HCT116 (cell line): ENCODE data around the gene GYG1. TPM values are rescaled to one million over a fixed set of nuclear protein-coding genes. Genes with fewer than 3 reads are reported as not detected.
A peak's percentile ranks its signal among the peaks of the same experiment; 100 is the strongest.

ENCODE experiments used
- ATAC-seq: fragments of 200-7000 bp; cut with Tn5 transposase; 2 replicates; pipeline ENCODE4 v1.9.1; 2020; ENCODE audit warnings: mild to moderate bottlenecking, moderate library complexity
- Bru-seq: library from RNA; stranded (reverse); fragments of 400-500 nt; gene quantifications from one replicate; lab custom pipeline; 2021; lab: Mats Ljungman, UMichigan
- BruChase-seq, 2 experiments: library from RNA; stranded (reverse); fragments of 400-500 nt; gene quantifications; one replicate each; lab custom pipeline; 2021; lab: Mats Ljungman, UMichigan
- BruUV-seq: library from RNA; stranded (reverse); fragments of 400-500 nt; replicated peaks from 2 replicates; lab custom pipeline; 2021; lab: Mats Ljungman, UMichigan
- CTCF ChIA-PET: fragments of 300-600 bp; sonication (Branson Sonifier 250); formaldehyde crosslinking; loops from one replicate; lab custom pipeline; 2021; ENCODE audit warnings: antibody characterized with exemption; lab: Charles Lee
- POLR2A ChIA-PET: fragments of 300-600, 350-600 bp; sonication (Branson Sonifier 250); formaldehyde crosslinking; loops from one replicate; lab custom pipeline; 2021; ENCODE audit warnings: antibody characterized with exemption; lab: Charles Lee
- RAD21 ChIA-PET, 2 experiments: fragments of 300-600 bp; sonication (Branson Sonifier 250); formaldehyde crosslinking; loops; one replicate each; lab custom pipeline; 2023; ENCODE audit warnings: low total read pairs in 2 of 2; ENCODE audit not compliant: uncharacterized antibody in 2 of 2, unreplicated experiment in 2 of 2, low non-redundant PET in 1 of 2; lab: Charles Lee
- DNase-seq: peaks from one replicate; pipeline ENCODE4 v3.0.0-alpha.2; 2010; ENCODE audit warnings: low read depth, low spot score
- H2AFZ ChIP-seq: fragments of 200-600 bp; shearing (Covaris generic), sonication (generic); 2 replicates; pipeline ENCODE4 v1.6.1; 2017; ENCODE audit warnings: low read depth, mixed run types, mixed read lengths, antibody characterized with exemption, low read length; ENCODE audit not compliant: poor library complexity, severe bottlenecking
- H3K27ac ChIP-seq: 2 replicates; pipeline ENCODE4 v1.5.1; 2012; ENCODE audit warnings: low read depth, low read length
- H3K27me3 ChIP-seq: fragments of 200-600 bp; sonication (generic); 2 replicates; pipeline ENCODE4 v1.6.1; 2016; ENCODE audit warnings: mixed run types, low read length, mixed read lengths; ENCODE audit not compliant: insufficient read depth
- H3K36me3 ChIP-seq, 2 experiments: fragments of 200-500 bp in 1 of 2; fragments of 200-600 bp in 1 of 2; sonication (Bioruptor generic) in 1 of 2; sonication (generic) in 1 of 2; 2 replicates each; pipeline versions ENCODE4 v1.5.1 to v1.6.1; 2014 to 2016; ENCODE audit warnings: low read length in 2 of 2, inconsistent platforms in 1 of 2, mixed read lengths in 1 of 2, mixed run types in 1 of 2; ENCODE audit not compliant: insufficient read depth in 2 of 2, control insufficient read depth in 1 of 2
- H3K4me1 ChIP-seq, 2 experiments: fragments of 200-600 bp in 1 of 2; sonication (generic) in 1 of 2; 2 replicates each; pipeline versions ENCODE4 v1.5.1 to v1.6.1; 2012 to 2017; ENCODE audit warnings: low read length in 2 of 2, inconsistent platforms in 1 of 2, mild to moderate bottlenecking in 1 of 2, mixed read lengths in 1 of 2, mixed run types in 1 of 2, moderate library complexity in 1 of 2; ENCODE audit not compliant: insufficient read depth in 2 of 2, control insufficient read depth in 1 of 2
- H3K4me2 ChIP-seq: fragments of 200-600 bp; sonication (generic); 2 replicates; pipeline ENCODE4 v1.6.1; 2017; ENCODE audit warnings: mixed run types, low read length, mixed read lengths
- H3K4me3 ChIP-seq, 2 experiments: fragments of 200-600 bp in 1 of 2; sonication (generic) in 1 of 2; replicated peaks in 1 of 2; 2 replicates each; pipeline ENCODE4 v1.5.1; 2011 to 2016; ENCODE audit warnings: low read length in 2 of 2, control low read depth in 1 of 2, low read depth in 1 of 2, mild to moderate bottlenecking in 1 of 2, mixed read lengths in 1 of 2, mixed run types in 1 of 2
- H3K79me2 ChIP-seq: fragments of 200-600 bp; sonication (generic); 2 replicates; pipeline ENCODE4 v1.6.1; 2017; ENCODE audit warnings: mild to moderate bottlenecking, mixed run types, low read length, moderate library complexity, mixed read lengths; ENCODE audit not compliant: insufficient read depth
- H3K9ac ChIP-seq: fragments of 200-600 bp; sonication (generic); 2 replicates; pipeline ENCODE4 v1.6.1; 2016; ENCODE audit warnings: low read length, mixed read lengths
- H3K9me2 ChIP-seq: fragments of 200-600 bp; sonication (generic), shearing (Covaris generic); 2 replicates; pipeline ENCODE4 v1.6.1; 2017; ENCODE audit warnings: mixed run types, mild to moderate bottlenecking, moderate library complexity; ENCODE audit not compliant: insufficient read depth
- H3K9me3 ChIP-seq, 2 experiments: fragments of 200-500 bp in 1 of 2; fragments of 200-600 bp in 1 of 2; sonication (Bioruptor generic) in 1 of 2; sonication (generic) in 1 of 2; 2 replicates each; pipeline ENCODE4 v1.6.1; 2014 to 2017; ENCODE audit warnings: low read length in 2 of 2, mixed read lengths in 2 of 2, inconsistent platforms in 1 of 2, low read depth in 1 of 2, mild to moderate bottlenecking in 1 of 2, mixed run types in 1 of 2, moderate library complexity in 1 of 2; ENCODE audit not compliant: control insufficient read depth in 1 of 2, insufficient read depth in 1 of 2
- H4K20me1 ChIP-seq: fragments of 200-600 bp; sonication (generic), shearing (Covaris generic); 2 replicates; pipeline ENCODE4 v1.6.1; 2017; ENCODE audit warnings: mixed run types, mild to moderate bottlenecking, moderate library complexity; ENCODE audit not compliant: insufficient read depth
- ATF3 ChIP-seq: IDR thresholded peaks from 2 replicates; pipeline ENCODE4 v1.6.1; 2012
- CBX3 ChIP-seq: IDR thresholded peaks from 2 replicates; pipeline ENCODE4 v1.6.1; 2012; ENCODE audit warnings: low read depth
- CEBPB ChIP-seq: IDR thresholded peaks from 2 replicates; pipeline ENCODE4 v1.6.1; 2012; ENCODE audit warnings: low read depth
- EZH2phosphoT487 ChIP-seq: fragments of 200-600 bp; IDR thresholded peaks from 2 replicates; pipeline ENCODE4 v1.6.1; 2018; ENCODE audit warnings: antibody characterized with exemption, borderline replicate concordance
- FOSL1 ChIP-seq: IDR thresholded peaks from 2 replicates; pipeline ENCODE4 v1.6.1; 2012; ENCODE audit warnings: low read depth
- JUND ChIP-seq: IDR thresholded peaks from 2 replicates; pipeline ENCODE4 v1.6.1; 2012
- POLR2A ChIP-seq: IDR thresholded peaks from 2 replicates; pipeline ENCODE4 v1.7.0; 2011; ENCODE audit warnings: borderline replicate concordance; ENCODE audit not compliant: insufficient read depth, insufficient read length; ENCODE audit errors: extremely low read depth
- RAD21 ChIP-seq: IDR thresholded peaks from 2 replicates; pipeline ENCODE4 v1.6.1; 2012; ENCODE audit warnings: low read depth, mild to moderate bottlenecking
- SIN3A ChIP-seq: IDR thresholded peaks from 2 replicates; pipeline ENCODE4 v1.6.1; 2012; ENCODE audit warnings: low read depth
- SP1 ChIP-seq: IDR thresholded peaks from 2 replicates; pipeline ENCODE4 v1.6.1; 2012; ENCODE audit warnings: low read depth
- SRF ChIP-seq: IDR thresholded peaks from 2 replicates; pipeline ENCODE4 v1.6.1; 2012; ENCODE audit warnings: low read depth
- YY1 ChIP-seq: IDR thresholded peaks from 2 replicates; pipeline ENCODE4 v1.6.1; 2011; ENCODE audit warnings: low read length, low read depth, moderate library complexity, mild to moderate bottlenecking; ENCODE audit not compliant: insufficient replicate concordance; ENCODE audit errors: extremely low read depth
- ZFX ChIP-seq: fragments of 450-650 bp; IDR thresholded peaks from 2 replicates; pipeline ENCODE4 v1.6.1; 2017
- ZNF274 ChIP-seq: fragments of 200-500 bp; sonication (Bioruptor generic); IDR thresholded peaks from 2 replicates; pipeline ENCODE4 v1.6.1; 2014; ENCODE audit warnings: mild to moderate bottlenecking, low read depth, low read length, inconsistent platforms
- intact Hi-C: fragments of 100-400 bp; cut with micrococcal nuclease; formaldehyde crosslinking; loops from 2 replicates; pipeline ENCODE4 v1.10.0; 2022
- long read RNA-seq: library from polyadenylated mRNA; unstranded; transcript quantifications from one replicate; pipeline ENCODE4 v2.0.0, GENCODE V29; 2021; ENCODE audit not compliant: unreplicated experiment
- polyA plus RNA-seq: library from polyadenylated mRNA; unstranded; fragments of >200 nt; gene quantifications from 2 replicates; pipeline ENCODE4 v1.2.1, GENCODE V29; 2012; ENCODE audit warnings: missing spikeins
- total RNA-seq: library from RNA; stranded (reverse); gene quantifications from one replicate; pipeline ENCODE4 v1.2.1, GENCODE V29; 2021; ENCODE audit not compliant: unreplicated experiment
- TF ChIP-seq, protein P1 (sequence below), 3 experiments: fragments of 200-600 bp in 1 of 3; sonication (generic) in 1 of 3; IDR thresholded peaks in 2 of 3; conservative IDR thresholded peaks in 1 of 3; 2 replicates each; pipeline ENCODE4 v1.5.1; 2012 to 2017; ENCODE audit warnings: low read depth in 2 of 3, low read length in 2 of 3, antibody characterized with exemption in 1 of 3, borderline replicate concordance in 1 of 3, control low read depth in 1 of 3, mild to moderate bottlenecking in 1 of 3, mixed read lengths in 1 of 3, mixed run types in 1 of 3, moderate library complexity in 1 of 3; ENCODE audit not compliant: insufficient read depth in 1 of 3
- TF ChIP-seq, protein P2 (sequence below): IDR thresholded peaks from 2 replicates; pipeline ENCODE4 v1.6.1; 2012; ENCODE audit warnings: low read depth

Gene GYG1
- 28.9 TPM for total RNA-seq
- 26.7 and 27.8 TPM in 2 replicates for polyA plus RNA-seq
- Bru-seq, nascent RNA, result percentile 62 among the genes with signal in this experiment
- BruChase-seq, experiment 1, labeled RNA remaining after a 6-hour chase, result percentile 61 among the genes with signal in this experiment
- BruChase-seq, experiment 2, labeled RNA remaining after a 2-hour chase, result percentile 51 among the genes with signal in this experiment
- long read RNA-seq, transcript GYG1-201 (7 exons, 1,890 nt), result major isoform, 34 of 41 reads
- long read RNA-seq, partial matches to known transcripts, result 0 of 41 reads
- long read RNA-seq, other reads (novel, unspliced or antisense), result 7 of 41 reads

DNA sequence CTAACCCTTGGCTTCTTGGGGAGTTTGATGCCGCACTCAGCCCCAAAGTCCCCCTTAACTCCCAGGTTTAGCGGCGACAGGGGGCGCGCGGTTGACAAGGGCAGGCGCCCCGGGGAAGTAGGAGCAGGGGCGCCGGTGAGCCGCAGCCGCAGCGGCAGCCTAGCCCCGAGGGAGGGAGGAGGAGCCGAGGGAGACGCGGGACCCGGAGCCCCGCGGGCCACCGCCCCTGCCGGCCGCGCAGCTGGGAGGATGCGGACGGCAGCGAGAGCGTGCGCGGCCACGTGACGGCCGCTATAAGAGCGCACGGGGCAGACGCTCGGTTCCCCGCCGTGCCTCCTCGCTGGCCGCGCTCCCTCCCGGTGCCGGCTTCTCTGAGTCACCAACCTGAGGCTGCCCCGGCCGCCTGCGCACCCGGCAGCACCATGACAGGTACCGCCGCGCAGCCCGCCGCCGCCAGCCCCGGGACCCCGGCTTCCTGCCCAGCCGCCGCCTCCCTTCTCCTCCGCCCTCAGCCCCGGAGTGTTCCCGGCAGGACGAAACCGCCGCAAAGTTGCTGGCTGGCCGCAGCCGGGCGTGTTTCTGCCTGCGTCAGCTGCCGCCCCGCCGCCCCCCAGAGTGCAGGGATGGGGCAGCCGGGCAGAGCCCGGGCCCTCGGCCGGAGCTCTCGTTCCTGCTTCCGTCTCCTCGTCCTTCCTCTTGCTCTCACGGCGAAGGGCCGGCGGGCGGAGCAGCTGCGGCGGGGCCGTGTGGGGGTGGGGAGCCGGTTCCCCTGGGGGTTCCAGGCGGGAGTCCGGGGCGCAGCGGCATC lies at the start of gene GYG1:
Gene GYG1, plus strand, starts transcription at position 322 of the 808 bp plus-strand sequence. Its CDS starts 101 bp downstream, at position 423.
- Histone ChIP-seq H3K4me1 (peaks cover 4 to 7% of the 10 kb centered on the region in 2 experiments; a peak in 2 of 4 replicates), H3K27ac (peak within 1 kb of the TSS; percentile 73), H3K4me3 (peak within 1 kb of the TSS; percentile 71 to 73), H3K36me3 (no peaks in the 10 kb centered on the region), H3K79me2 (peaks cover 8% of the 10 kb centered on the region; the same call in 1 of the 2 replicates), H3K9me2 (no peaks in the 10 kb centered on the region), H3K9ac (peak within 1 kb of the TSS; percentile 81), H4K20me1 (no peaks in the 10 kb centered on the region), H3K4me2 (peak within 1 kb of the TSS; percentile 93), H3K27me3 (no peaks in the 10 kb centered on the region), H3K9me3 (no peaks in the 10 kb centered on the region), H2AFZ (peak within 1 kb of the TSS; percentile 62)
- BruUV-seq, result no TSS peak
- peak; percentile 95 for ATAC-seq
- ChIA-PET RAD21 (no interaction called here), POLR2A (interaction anchor here (1.2 kb wide), 1 partner anchor 11 kb away, joined by 4 read pairs; no protein-coding TSS in a partner anchor), CTCF (interaction anchor here (1.3 kb wide), 1 partner anchor 36 kb away, joined by 6 read pairs; no protein-coding TSS in a partner anchor)
- intact Hi-C loops, result no loop called here
- DNase-seq, result peak; percentile 60
- TF ChIP-seq SRF, result no peak
- TF ChIP-seq JUND, result no peak; the same call in 1 of the 2 replicates
- TF ChIP-seq SIN3A, result no peak
- TF ChIP-seq FOSL1, result peak; percentile 4; the same call in 1 of the 2 replicates
- peak; percentile 9 for TF ChIP-seq YY1
- TF ChIP-seq, protein P1, sequence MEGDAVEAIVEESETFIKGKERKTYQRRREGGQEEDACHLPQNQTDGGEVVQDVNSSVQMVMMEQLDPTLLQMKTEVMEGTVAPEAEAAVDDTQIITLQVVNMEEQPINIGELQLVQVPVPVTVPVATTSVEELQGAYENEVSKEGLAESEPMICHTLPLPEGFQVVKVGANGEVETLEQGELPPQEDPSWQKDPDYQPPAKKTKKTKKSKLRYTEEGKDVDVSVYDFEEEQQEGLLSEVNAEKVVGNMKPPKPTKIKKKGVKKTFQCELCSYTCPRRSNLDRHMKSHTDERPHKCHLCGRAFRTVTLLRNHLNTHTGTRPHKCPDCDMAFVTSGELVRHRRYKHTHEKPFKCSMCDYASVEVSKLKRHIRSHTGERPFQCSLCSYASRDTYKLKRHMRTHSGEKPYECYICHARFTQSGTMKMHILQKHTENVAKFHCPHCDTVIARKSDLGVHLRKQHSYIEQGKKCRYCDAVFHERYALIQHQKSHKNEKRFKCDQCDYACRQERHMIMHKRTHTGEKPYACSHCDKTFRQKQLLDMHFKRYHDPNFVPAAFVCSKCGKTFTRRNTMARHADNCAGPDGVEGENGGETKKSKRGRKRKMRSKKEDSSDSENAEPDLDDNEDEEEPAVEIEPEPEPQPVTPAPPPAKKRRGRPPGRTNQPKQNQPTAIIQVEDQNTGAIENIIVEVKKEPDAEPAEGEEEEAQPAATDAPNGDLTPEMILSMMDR (IDR thresholded peaks at IDR 0.05 in 2 of 3, conservative IDR thresholded peaks at IDR 0.05 in 1 of 3; ENCODE audit: borderline replicate concordance in 1 of 3, insufficient read depth in 1 of 3, low read depth in 2 of 3, low read length in 2 of 3), result peak; percentile 18 to 43 (median 36); a peak in 3 of 6 replicates
- TF ChIP-seq ATF3, result no peak
- peak; percentile 77; the same call in 1 of the 2 replicates for TF ChIP-seq ZFX
- TF ChIP-seq, protein P2, sequence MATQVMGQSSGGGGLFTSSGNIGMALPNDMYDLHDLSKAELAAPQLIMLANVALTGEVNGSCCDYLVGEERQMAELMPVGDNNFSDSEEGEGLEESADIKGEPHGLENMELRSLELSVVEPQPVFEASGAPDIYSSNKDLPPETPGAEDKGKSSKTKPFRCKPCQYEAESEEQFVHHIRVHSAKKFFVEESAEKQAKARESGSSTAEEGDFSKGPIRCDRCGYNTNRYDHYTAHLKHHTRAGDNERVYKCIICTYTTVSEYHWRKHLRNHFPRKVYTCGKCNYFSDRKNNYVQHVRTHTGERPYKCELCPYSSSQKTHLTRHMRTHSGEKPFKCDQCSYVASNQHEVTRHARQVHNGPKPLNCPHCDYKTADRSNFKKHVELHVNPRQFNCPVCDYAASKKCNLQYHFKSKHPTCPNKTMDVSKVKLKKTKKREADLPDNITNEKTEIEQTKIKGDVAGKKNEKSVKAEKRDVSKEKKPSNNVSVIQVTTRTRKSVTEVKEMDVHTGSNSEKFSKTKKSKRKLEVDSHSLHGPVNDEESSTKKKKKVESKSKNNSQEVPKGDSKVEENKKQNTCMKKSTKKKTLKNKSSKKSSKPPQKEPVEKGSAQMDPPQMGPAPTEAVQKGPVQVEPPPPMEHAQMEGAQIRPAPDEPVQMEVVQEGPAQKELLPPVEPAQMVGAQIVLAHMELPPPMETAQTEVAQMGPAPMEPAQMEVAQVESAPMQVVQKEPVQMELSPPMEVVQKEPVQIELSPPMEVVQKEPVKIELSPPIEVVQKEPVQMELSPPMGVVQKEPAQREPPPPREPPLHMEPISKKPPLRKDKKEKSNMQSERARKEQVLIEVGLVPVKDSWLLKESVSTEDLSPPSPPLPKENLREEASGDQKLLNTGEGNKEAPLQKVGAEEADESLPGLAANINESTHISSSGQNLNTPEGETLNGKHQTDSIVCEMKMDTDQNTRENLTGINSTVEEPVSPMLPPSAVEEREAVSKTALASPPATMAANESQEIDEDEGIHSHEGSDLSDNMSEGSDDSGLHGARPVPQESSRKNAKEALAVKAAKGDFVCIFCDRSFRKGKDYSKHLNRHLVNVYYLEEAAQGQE, result no peak
- TF ChIP-seq EZH2phosphoT487, result no peak
- TF ChIP-seq POLR2A, result peak; percentile 80
- TF ChIP-seq CBX3, result 0 out of 2 replicates have a peak, but pooled peaks have one; percentile 57
- TF ChIP-seq RAD21, result peak; percentile 33
- TF ChIP-seq CEBPB, result no peak
- no peak for TF ChIP-seq ZNF274
- TF ChIP-seq SP1, result no peak; the same call in 1 of the 2 replicates
